ENCODE measurements around the gene SKAP2. TPM values are rescaled to one million over a fixed set of nuclear protein-coding genes. Genes with fewer than 3 reads are reported as not detected.

The SKAP2 gene
- total RNA-seq, 1 donor from 2014 or later = 3.5 TPM

DNA sequence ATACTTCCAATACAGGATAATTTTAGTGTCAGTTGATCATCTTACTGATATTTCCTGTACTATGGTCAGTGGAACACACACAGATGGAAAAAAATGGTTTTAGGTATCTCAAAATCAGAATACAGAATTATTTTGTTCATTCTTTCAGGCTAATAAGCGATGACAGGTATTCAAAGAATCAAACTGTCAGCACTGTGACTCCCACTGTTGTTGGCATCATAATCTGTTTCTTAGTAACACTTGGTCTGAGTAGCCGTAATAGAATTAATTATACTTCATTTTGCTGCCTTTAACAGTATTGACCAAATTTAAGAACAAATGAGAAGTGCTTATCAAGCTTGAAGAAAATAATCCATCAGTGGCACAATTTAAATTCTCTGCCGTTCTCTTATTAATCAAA lies 215.0 kb downstream of the SKAP2 start:
- Mint-ChIP-seq H3K4me1 (peaks cover 10% of the 10 kb centered on the region), H3K4me3 (no peak overlapping the region), H3K27me3 (ENCODE audit: low read depth) (no peaks in the 10 kb centered on the region), H3K27ac (ENCODE audit: unreplicated experiment) (no peak overlapping the region), H3K9me3 (no peaks in the 10 kb centered on the region), H3K36me3 (ENCODE audit: low read depth) (no peaks in the 10 kb centered on the region)
- TF ChIP-seq CTCF (conservative IDR thresholded peaks at IDR 0.05) = no peak
- no peak for DNase-seq (ENCODE audit: low read depth, low spot score)

- no peak for DNase-seq (ENCODE audit: low read depth, low spot score)
- H3K27ac Mint-ChIP-seq (ENCODE audit: unreplicated experiment) = no peak overlapping the region
- H3K36me3 Mint-ChIP-seq (ENCODE audit: low read depth) = no peaks in the 10 kb centered on the region
- no peak overlapping the region for H3K4me3 Mint-ChIP-seq
- no peak for TF ChIP-seq CTCF (conservative IDR thresholded peaks at IDR 0.05)
- peaks cover 6% of the 10 kb centered on the region for H3K4me1 Mint-ChIP-seq
- no peaks in the 10 kb centered on the region for H3K9me3 Mint-ChIP-seq
- H3K27me3 Mint-ChIP-seq (ENCODE audit: low read depth) = no peaks in the 10 kb centered on the region
These were observed 215.8 kb downstream of the SKAP2 start for GRCh38 chr7:26648554-26648953.

DNA sequence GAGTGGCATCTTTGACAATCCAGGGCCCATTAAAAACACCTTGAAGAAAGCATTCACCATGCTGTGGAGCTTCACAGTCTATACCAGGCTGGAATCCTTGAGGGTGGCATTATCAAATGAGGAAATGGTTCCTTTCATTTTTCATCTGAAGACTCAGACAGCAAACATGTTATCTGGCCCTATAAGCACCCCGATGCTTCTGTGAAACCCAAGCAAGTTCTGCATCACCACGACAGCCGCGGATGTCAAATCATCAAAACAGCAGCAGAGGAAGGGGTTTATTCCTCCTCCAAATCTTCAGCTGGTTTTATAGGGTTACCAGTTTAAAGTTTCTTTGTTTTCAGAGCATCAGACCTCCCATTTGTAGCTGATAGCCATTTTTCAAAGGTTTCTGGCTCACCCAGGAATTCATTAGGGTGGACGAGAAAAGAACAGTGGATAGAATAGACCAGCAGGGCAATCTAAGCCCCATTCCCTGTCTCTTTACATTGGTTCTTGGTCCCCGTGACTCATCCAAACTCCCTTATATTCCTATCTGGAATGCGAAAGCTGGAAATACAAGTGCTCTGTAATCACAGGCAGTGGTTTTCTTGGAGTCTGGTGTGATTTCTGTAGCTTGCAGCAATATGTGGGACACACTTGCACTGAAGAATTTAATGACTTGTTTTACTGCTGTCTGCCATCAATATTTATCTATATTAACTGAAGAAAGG lies 217.9 kb downstream of the SKAP2 start:
- DNase-seq (ENCODE audit: low read depth, low spot score) = no peak
- Mint-ChIP-seq H3K9me3 (no peaks in the 10 kb centered on the region), H3K27ac (ENCODE audit: unreplicated experiment) (no peak overlapping the region), H3K4me3 (no peak overlapping the region), H3K4me1 (no peaks in the 10 kb centered on the region), H3K36me3 (ENCODE audit: low read depth) (no peaks in the 10 kb centered on the region), H3K27me3 (ENCODE audit: low read depth) (no peaks in the 10 kb centered on the region)
- no peak for TF ChIP-seq CTCF (conservative IDR thresholded peaks at IDR 0.05)

- Mint-ChIP-seq H3K9me3 (no peaks in the 10 kb centered on the region), H3K4me3 (no peak overlapping the region), H3K36me3 (ENCODE audit: low read depth) (no peaks in the 10 kb centered on the region), H3K27me3 (ENCODE audit: low read depth) (no peaks in the 10 kb centered on the region), H3K27ac (ENCODE audit: unreplicated experiment) (no peak overlapping the region), H3K4me1 (no peaks in the 10 kb centered on the region)
- DNase-seq (ENCODE audit: low read depth, low spot score) = no peak
- TF ChIP-seq CTCF (conservative IDR thresholded peaks at IDR 0.05) = no peak
These were observed 219.3 kb downstream of the SKAP2 start for GRCh38 chr7:26645121-26645520.

DNA sequence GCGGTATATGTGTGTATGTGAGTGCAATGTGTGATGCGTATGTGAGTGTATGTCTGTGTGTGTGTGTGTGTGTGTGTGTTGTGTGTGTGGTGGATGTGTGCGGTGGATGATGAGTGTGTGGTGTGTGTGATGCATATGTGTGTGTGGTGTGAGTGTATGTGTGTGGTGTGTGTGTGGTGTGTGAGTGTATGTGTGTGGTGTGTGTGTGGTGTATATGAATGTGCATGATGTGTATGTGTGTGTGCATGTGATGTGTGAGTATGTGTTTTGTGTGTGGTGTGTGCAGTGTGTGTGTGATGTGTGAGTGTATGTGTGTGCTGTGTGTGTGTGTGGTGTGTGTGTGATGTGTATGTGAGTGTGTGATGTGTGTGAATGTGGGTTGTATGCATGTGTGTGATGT lies 222.0 kb downstream of the SKAP2 start:
- no peak overlapping the region for H3K4me3 Mint-ChIP-seq

More for the DNA sequence above, 222.0 kb downstream of the SKAP2 start:
- Mint-ChIP-seq H3K36me3 (ENCODE audit: low read depth) (no peaks in the 10 kb centered on the region), H3K4me1 (no peaks in the 10 kb centered on the region), H3K27ac (ENCODE audit: unreplicated experiment) (no peak overlapping the region), H3K9me3 (no peaks in the 10 kb centered on the region), H3K27me3 (ENCODE audit: low read depth) (no peaks in the 10 kb centered on the region)
- no peak for TF ChIP-seq CTCF (conservative IDR thresholded peaks at IDR 0.05)
- DNase-seq (ENCODE audit: low read depth, low spot score) = no peak
